Stimulated activated CD4-positive, alpha-beta T cell treated with anti-CD3 and anti-CD28 coated beads, Interleukin-2, amount 100 ng/mL, for 24 hours (primary cell): Measurements from ENCODE around the gene EFNA2.
"Not testable (repeated sequence)": the region's sequence is repeated elsewhere in the genome, so short reads cannot be mapped to it uniquely, and the experiment has no call there.

Experiments used
- DNase-seq, 2 donors: peaks; one replicate each; pipeline ENCODE4 v3.0.0-alpha.2; 2020

The EFNA2 gene

GRCh38 chr19:1300744-1301490 lies 15.2 kb downstream of the EFNA2 start:
- no peak for DNase-seq

DNA sequence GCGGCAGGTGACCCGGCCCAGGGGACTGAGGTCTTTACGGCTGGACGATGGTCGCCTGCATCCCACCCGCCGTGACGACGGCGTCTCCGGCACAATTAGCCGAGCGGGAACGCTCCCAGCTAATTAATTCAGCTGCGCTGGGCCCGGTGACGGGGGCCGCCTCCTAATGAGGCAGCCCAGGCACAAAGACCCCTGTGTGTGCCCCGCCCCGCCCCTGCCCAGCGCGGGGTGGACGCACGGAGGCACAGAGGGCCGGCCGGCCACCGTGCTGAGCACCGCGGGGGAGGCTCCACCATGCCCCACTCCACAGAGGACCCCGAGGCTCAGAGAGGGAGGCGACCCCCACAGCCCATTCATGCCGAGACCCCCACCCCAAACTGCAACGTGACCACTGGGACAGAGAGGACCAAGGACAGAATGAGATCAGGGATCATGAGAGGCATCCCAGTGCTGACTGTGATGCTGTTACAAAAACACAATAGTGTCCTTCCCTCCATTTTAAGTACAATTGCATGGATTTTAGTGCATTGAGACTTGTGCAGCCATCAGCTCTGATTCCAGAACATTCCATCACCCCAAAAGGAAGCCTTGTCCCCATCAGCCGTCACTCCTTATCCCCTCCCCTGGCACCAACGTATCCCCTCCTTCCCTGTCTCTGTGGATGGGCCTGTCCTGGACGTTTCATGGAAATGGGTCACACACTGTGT lies 17.0 kb downstream of the EFNA2 start:
- no peak for DNase-seq

- DNase-seq: no peak
These were observed 18.7 kb downstream of the EFNA2 start for GRCh38 chr19:1304197-1304924.

- not testable (repeated sequence) for DNase-seq
These were observed 19.7 kb downstream of the EFNA2 start for GRCh38 chr19:1305354-1305753.

- DNase-seq: no peak
These were observed 21.6 kb downstream of the EFNA2 start for GRCh38 chr19:1307320-1307719.

DNA sequence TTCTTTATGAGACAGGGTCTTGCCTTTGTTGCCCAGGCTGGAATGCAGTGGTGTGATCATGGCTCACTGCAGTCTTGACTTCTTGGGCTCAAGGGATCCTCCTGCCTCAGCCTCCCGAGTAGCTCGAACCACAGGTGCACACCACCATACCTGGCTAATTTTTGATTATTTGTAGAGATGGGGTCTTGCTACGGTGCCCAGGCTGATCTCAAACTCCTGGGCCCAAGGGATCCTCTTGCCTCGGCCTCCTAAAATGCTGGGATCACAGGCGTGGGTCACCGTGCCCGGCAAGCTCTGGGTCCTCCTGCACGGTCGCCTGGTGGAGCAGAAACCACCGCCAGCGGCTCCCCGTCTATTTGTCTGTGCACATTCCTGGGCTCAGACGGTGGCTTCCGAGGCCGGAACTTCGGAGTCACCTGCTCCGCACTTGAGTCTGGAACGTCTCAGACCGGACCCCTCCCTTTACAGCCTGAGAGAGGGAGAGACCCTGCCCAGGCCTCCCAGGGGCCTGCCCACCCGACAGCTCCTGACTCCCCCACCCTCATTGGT lies 22.2 kb downstream of the EFNA2 start:
- DNase-seq: no peak

DNA sequence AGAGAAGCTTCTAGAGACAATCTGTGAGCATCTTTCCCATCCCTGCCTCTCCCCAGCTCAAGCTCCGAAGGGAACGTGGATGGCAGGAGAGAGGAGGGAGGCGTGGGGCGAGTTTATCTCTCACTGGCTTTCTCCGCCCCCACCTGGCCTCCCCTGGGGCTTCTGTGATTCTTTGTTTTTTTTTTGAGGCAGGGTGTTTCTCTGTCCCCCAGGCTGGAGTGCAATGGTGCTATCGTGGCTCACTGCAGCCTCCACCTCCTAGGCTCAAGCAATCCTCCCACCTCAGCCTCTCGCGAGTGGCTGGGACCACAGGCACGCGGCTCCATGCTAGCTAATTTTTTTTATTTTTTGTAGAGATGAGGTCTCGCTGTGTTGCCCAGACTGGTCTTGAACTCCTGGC lies 23.0 kb downstream of the EFNA2 start:
- DNase-seq: no peak

DNA sequence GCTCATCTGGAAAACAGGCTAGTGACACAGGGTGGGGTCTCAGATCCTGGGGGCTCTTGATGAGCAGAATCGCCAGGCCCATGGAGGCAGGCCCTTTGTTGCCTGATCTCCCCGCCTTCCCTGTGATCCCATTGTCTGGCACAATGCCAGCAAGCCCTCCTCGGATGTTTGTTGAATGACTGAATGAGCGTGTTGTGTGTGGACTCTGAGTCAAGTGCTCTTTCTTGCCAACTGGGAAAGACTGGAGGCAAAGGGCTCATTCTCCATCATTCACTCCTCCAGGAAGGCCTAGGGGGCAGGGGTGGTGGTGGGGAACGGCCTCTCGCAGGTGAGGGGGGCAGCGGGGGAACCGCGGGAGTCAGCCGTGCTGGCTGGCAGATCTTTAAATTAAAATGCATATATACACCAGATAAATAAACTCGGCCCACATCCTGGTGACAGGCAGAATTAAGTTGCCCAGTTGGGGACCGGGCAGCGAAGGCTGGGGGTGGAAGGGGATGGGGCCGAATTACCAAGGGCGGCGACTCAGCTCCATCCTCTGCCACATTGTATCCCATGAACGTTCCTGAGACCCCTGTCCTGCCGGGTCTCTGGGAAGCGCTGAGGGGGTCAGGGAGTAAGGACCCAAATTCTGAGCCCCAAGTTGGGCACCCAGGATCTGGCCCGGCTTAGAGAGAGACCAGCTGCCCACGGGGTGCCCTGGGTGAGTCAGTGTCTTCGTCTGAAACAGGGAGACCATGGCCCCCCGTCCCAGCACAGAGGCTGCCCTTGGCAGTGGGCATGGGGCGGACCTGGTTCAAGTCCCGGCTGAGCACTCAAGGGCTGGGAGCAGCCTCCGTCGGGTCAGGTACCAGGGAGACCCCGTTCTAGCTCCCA lies 24.5 kb downstream of the EFNA2 start:
- no peak for DNase-seq

GRCh38 chr19:1310853-1311180 lies 25.1 kb downstream of the EFNA2 start:
- DNase-seq: no peak

GRCh38 chr19:1311543-1312091 lies 25.9 kb downstream of the EFNA2 start:
- no peak for DNase-seq

- no peak for DNase-seq
These were observed 27.4 kb downstream of the EFNA2 start for GRCh38 chr19:1312767-1313694.

GRCh38 chr19:1313695-1314613 lies 28.3 kb downstream of the EFNA2 start:
- no peak for DNase-seq

GRCh38 chr19:1315470-1316166 lies 29.9 kb downstream of the EFNA2 start:
- peak; percentile 38 to 55 for DNase-seq

DNA sequence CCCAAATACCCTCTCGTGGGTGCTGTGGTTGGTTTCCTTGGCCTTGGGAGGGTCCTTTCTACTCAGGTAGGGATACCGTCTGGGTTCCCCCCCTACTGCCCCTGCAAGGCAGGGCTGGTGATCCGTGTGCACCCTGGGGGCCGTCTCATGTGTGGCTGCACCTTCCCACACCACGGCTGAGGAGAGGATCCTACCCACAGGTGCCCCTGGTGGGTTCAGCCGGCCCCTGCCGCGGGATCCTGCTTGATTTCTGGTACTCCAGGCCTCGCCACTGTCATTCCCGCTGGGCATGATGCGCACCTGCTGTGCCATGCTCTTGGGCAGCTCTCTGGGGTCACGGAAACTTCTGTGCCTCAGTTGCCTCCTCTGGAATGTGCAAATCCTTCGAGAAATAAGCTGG lies 30.8 kb downstream of the EFNA2 start:
- no peak for DNase-seq

- no peak for DNase-seq
These were observed 31.8 kb downstream of the EFNA2 start for GRCh38 chr19:1317274-1318003.

DNA sequence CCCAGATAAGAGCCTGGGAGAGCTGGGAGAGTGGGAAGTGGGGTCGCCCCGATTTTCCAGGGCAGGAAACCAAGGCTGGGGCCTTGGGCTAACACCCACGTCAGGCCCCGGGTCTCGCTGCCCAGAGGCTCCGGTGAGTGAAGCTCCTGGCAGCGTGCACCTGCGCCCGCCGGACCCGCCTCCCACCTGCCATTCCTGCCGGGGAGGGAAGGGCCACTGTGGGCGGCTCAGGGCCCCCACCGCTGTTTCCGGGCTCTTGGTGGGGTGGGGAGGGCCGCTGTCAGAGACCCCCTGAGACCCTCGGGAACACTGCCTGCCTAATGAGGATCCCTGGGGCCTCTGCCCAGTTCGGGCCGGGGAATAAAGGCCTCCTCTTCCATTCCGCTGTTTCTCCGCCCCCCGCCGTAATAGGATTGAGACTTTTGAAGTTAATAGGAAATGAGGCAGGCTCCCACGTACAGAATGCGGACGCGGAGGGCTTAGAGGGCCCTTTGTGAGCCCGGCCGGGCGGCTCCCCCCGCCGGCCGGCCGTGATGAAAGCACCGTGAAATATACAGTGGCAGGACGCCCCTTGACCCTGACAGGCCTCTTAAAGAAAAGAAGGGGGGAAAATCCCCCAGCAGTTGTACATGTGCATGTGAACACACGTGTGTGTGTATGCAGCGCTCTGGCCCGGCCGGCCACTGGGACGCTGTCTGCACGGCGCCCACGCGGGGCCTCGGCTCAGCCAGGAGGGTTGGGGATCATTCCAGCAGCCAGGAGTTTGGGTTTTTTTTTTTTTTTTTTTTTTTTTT lies 33.2 kb downstream of the EFNA2 start:
- DNase-seq: no peak

- DNase-seq: not testable (repeated sequence)
These were observed 34.6 kb downstream of the EFNA2 start for GRCh38 chr19:1320282-1320650.

- no peak for DNase-seq
These were observed 35.9 kb downstream of the EFNA2 start for GRCh38 chr19:1321539-1321938.
